GM19240 (cell line): ENCODE results near the gene GPSM3.
A peak's percentile ranks its signal among the peaks of the same experiment; 100 is the strongest.
"Not testable (repeated sequence)": the region's sequence is repeated elsewhere in the genome, so short reads cannot be mapped to it uniquely, and the experiment has no call there.

Source experiments
- DNase-seq: peaks from one replicate; pipeline ENCODE4 v3.0.0; 2011; ENCODE audit warnings: low spot score; ENCODE audit not compliant: insufficient read length

GPSM3 gene

DNA sequence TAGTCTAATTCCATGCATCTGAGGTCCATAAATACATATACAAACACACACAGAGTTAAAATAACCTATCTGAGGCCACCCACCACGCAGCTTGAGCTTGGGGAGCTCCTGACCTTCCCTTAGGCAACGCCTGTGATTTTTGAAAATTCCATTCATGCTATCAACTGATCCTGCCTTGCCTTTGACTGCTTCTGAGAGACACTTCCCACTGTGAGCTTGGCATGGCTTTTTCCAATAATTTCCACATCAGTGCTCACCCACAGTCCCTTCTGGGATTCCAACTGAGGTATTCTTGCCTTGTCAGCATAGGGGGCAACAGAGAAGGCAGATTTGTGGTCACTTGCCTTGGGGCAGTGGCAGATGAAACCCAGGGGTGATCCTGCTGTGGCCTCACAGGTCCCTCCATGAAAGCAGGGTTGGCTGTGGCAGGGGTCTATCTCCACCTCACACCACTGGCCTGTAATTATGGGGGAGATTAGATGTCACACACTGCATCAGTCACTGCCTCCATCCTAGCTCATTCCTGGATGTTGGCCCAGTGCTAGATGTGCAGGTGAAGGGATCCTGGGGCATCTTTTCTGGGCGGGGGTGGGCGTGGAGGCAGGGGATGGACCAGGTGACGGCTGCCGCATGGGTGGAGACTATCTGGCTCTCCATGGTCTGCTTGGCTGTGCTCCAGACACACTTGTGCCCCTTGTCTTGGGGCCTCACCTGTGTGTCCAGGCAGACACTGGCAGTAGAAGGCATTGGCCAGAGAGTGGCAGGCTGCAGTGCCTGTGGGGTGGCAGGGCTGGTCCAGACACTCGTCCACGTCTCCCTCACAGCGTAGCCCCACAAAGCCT is 11.2 kb upstream of the GPSM3 start:
- DNase-seq, result no peak

DNA sequence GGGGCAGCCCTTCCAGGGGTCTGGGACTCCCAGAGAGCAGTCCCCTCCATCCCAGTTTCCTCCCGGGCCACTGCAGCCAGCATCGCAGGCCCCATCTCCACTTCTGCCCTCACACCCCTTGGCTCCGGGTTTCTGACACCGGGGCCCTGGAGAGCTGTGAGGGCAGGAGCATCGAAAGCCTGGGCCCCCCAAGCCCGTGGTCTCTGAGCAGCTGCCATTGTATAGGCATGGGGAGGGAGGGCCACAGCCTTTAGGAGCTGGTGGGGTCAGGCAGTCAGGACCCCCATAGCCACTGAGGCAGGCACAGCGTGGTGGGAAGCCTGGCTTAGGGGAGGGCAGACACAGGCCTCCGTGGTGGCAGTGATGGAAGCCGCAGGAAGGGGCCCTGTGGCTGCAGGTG is 9.7 kb upstream of the GPSM3 start:
- no peak for DNase-seq

DNA sequence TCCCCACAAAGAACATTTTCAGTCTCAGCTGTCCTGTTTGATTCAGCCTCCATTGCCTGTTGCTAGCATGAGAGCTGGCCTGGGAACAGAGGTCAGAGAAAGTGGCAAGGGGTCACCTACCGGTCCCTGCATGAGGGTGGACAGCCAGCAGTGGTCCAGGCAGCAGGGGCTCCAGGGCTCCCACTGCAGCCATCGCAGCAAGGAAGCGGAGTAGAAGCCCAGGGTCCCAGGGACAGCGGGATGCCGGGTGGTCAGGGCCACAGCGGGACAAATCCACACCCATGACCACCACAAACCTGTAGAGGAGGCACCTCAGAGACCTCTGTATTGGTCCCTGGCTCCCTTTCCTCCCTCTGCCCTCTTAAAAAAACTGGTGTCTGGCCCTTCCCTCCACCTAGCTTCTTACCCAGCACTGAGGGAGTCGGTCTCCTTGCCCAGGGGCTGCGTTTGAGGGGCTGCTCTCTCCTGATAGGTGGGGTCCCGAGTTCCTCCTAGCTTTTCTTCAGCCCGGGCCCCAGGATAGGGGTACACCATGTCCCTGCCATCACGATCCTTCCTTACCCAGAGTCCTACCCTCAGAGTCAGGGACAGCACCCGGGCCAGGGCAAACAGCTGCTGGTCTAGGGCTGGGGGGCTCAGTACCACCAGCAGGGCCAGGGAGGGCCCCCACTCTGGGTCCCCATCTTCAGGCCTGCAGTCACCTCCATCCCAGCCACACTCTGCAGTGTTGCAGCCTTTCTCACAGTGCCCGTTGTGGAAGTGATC is 8.4 kb upstream of the GPSM3 start:
- no peak for DNase-seq

DNA sequence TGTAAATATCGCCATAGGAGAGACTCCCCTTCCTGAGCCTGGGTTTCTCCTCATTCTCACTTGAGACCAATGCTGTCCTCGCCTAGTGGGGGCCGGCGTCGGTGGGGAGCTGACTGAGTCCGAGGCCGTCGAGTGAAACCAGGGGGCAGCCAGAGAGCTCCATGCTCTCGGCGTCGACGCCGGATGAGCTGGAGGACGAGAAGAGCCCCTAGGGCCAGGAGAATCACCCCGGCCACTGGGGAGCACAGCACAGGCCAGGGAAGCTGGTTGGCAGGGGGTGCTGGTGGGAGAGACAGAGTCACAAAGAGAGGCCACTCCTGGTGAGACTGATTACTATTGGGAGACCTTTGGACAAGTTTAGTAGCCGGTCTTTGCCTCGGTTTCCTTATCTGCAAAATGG is 6.4 kb upstream of the GPSM3 start:
- no peak for DNase-seq

DNA sequence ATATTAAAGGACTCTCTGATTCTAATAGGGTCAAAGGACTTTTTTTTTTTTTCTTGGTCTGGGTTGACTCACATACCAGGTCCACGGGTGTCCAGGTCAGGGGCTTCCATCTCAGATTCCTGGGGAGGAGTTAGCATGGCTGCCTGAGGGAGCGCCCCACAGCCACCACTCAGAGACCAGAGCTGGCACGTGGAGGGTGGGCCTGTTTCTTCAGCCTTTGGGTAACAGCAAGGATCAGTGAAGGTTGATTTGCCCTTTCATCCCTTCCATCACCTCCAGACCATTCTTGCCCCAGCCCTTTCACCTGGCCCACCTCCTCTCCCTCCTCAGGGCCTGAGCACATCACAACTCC is 5.9 kb upstream of the GPSM3 start:
- DNase-seq, result no peak

DNA sequence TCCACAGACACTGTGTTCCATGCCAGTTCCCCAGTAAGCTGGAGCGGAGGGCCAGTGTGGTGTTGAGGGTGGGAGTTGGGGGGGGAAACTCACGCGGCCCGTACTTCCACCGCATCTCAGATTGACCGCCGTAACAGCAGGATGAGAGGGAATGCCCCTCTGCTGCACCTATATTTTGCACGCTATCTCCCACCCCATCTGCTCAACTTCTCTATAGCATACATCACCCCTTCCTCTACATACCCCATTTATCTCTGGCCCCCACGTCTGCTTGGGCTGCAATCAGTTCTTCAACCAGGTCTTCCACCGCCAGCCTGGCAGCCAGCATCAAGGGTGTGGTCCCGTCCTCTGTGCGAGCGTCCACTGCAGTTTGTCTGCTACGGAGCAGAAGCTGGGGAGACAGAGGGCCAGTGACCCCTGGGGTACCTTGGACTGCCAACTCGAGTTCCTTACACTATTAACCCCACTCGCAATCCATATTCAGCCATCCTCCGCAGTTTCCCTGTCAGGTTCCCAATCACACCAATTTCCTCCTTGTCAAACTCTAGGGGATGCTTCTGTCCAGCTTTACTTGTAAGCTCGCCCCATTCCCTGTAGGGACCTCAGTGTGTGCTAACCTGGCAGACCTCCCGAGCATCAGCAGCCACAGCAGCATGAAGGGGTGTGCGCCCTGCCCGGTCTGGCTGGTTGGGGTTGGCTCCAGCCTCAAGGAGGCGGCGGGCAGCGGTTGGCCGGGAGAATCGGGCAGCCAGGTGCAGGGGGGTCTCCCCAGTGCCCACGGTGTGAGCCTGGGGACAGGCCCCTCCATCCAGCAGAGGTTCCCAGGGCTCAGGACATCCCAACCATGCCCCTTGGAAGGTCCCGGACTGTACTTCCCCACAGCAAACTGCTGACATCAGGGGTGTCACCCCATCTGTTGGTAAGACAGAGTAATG is 4.5 kb upstream of the GPSM3 start:
- DNase-seq, result no peak

DNA sequence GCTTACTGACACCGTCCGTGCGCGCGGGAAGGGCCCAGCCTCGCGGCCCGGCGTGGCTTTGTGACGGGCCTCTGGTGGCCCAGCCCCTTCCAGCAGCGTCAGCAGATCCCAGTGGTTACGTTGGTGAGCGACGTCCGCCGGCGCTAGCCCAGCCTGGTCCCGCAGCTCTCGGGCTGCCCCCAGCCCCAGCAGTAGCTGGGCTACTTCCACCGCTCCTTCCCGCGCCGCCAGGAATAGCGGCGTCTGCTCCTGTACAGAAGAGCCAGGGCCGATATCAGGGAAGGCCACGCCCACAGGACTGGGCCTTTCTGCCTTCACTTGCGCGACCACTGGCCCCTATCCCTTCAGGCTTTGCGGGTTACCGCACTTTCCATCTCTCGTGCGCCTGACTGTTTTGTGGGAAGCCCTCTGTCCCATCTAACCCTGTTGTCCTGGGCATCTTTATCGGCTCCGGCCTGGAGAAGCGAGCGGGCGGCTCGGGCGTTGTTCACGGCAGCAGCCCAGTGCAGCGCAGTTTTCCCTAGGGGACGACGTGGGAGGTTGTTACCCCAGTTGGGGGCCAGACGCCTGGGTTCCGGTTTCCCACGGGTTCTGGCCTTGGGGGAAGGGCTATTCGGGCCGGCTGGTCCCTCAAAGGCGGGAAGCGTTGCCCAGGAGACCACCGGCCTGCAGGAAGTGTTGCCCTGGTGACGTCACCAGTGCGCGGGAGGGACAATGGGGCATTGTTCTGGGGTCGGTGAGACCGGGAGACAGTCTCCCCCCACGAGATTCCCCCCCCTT is 3.6 kb upstream of the GPSM3 start:
- peak; percentile 33 for DNase-seq

DNA sequence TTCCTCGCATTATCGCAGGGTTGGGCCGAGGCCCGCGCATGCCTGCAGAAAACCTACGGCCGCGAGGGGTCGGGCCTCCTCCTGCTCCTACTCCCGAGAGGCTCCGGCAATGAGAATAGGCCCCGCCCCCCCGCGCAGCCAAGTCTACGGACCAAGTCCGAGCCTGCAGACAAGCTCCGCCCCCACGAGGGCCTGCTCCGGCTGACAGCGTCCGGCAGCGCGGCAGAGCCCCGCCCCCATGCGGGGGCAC is 3.1 kb upstream of the GPSM3 start:
- DNase-seq, result peak; percentile 93

DNA sequence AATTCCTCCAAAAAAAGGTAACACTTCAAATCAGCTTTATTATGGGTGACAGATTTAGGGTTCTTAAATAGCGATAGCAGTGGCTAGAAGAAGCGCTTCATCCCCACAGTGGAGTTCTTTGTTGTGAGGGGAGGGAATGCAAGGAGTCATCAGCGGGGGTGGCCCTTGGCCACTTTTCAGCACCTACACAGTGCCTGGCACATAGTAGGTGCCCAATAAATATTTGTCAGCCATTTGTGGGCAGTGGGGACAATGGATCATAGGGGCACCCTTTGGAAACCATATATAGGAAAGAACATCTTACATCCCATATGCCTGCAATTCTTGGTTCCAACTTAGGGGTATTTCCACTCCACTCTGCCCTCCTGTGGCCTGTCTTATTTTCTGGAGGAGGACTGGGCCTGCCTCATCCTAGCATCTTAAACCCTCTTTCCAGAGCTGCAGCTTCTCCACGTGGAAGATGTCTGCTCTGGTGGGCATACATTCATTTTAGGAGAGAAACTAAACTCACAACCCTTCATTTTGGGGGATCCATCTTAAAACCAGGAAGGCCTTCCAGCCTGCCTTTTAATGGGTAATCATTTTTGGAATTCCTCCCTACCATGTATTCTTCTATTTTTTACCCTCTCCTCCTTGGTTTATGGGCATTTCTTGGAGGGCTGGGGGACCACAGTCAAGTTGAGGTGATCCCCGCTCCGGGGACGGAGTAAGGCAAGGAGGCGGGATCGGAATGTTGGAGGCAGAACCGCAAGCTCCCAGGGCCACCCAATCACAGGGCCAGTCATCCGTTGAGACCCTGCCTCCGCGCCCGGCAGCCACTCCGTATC is 2.6 kb upstream of the GPSM3 start:
- no peak for DNase-seq

DNA sequence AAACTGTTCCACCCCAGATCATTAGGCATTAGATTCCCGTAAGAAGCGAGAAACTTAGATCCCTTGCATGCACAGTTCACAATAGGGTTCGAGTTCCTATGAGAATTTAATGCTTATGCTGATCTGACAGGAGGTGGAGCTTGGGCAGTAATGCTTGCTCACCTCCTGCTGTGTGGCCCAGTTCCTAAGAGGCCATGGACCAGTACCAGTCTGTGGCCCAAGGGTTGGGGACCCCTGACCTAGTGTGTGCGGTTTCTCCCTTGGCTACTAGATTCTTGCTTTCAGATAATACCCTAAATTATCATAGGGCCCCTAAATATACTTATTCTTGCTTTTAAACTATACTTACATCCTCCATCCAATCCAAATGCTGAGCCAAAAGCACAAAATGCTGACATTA is 1.9 kb upstream of the GPSM3 start:
- DNase-seq, result no peak

DNA sequence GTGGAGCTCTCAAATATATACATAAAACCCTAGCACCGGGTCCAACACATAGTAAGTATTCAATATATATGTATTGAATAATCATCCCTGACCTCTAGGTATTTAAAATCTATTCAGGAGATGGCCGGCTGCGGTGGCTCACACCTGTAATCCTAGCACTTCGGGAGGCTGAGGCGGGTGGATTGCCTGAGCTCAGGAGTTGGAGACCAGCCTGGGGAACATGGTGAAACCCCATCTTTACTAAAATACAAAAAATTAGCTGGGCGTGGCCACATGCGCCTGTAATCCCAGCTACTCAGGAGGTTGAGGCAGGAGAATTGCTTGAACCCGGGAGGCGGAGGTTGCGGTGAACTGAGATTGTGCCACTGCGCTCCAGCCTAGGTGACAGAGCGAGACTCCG is 653 bp upstream of the GPSM3 start:
- not testable (repeated sequence) for DNase-seq

DNA sequence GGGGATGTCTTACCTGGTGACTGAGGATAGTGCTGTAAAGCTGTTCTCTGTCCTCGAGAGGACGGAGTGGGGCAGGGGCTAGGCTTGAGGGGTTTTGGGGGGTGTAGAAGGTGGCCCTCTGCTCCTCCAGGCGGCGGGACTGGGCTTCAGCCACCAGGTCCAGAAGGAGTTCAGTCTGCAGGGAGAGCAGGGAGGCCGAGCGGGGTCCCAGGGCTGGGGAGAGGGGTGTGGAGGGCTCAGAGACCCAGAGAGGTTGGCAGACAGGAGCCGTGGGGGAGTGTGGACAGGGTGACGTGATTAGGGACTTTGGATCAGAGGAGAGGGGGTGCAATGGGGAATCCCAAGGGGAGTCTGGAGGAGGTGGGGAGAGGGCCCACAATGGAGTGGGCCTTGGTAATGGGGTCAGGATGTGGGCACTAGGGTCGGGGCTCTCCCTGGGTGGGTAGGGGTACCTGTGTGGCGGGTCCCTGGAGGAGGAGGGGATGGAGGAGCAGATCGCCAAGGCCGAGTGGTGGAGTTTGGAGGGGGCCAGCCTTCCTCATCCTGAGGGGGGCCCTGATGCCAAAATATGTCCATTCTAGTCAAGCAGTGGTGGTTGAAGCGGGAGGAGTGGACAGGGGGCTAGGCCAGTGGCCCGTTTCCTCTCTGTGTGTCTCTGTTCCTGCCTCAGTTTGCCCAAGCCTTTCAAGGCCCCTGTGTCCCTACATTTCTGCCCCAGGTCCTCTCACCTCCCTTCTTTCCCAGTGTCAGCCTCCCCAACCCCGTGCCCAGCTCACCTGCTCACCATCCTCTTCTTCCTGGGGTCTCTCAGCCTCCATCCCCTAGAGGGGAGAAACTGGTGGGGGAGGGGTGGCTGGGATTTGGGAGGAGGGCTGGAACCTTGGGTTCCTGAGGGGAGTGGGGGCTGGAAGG is 491 bp downstream of the GPSM3 start:
- DNase-seq, result no peak

DNA sequence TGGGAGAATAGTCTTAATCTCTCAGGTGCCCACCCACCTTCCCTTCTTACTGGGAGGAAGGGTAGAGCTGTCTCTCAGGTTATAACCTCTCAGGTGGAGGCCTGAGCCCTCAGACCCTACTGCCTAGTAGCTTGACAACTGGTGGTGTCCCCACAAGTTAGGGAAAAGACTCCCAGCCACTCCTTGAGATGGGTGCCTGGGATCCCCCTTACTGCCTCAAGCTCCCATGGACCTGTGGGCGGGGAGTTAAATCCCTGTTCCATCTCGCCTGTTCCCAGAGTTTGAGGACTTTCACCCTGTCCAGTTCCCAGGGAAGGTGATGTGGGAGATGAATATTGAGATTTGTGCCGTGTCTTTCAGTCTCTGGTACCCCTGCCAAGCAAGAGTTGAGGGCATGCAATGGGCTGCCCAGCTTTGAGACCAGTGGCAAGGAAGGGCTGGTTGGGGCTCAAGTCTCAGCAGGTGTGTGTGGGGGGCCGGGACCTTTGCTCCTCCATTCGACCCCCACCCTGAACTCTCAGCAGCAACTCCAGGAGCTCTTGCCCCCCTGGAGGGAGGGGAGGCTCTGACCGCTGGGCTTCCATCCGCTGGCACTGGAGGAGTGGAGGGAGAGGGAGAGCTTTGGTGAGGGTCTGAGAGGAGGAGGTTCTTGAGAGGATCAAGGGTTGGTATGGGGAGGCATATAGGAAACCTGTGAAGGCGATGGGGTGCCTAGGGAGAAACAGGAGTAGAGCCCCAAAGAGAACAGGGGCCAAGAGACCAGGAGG is 1.3 kb downstream of the GPSM3 start:
- no peak for DNase-seq

DNA sequence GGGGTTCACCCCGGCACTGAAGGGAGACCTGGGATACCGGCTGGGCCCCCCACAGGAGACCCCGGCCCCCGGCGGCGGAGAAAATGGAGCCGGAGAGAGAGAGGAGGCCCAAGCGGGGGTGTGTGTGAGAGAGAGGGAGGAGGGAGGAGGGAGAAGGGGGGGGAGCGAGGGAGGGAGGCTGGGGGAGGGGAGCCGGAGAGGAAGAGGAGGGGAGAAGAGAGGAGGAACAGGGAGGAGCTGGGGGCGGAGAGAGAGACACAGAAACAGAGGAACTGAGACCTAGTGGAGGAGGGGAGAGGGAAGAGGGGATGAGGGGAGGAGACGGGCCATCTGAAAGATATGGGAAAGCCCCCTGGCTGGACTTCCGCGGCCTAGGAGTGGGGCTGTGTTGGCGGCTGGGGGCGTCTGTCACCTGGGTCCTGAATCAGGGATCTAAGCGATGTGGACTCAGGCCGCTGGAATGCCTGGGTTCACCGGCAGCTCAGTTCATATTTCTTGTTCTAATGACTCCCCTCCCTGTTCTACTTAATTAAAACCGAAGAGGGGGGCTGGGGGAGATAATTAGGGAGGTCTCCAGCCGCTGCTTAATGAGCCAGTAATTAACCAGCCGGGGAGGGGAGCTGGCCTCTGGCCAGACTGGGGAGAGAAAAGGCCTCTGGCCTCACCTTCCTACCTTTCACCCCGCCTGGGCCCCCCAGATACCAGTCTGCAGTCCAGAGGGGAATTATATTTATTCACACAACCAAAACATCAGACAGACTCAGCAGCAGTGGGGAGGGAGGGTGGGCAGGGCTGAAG is 2.2 kb downstream of the GPSM3 start, which contains the start of gene PBX2:
Gene PBX2, minus strand, starts transcription at position 149 of the 798 bp plus-strand sequence. CDS start 287 bp downstream, outside the sequence.
- peak; percentile 33 for DNase-seq

DNA sequence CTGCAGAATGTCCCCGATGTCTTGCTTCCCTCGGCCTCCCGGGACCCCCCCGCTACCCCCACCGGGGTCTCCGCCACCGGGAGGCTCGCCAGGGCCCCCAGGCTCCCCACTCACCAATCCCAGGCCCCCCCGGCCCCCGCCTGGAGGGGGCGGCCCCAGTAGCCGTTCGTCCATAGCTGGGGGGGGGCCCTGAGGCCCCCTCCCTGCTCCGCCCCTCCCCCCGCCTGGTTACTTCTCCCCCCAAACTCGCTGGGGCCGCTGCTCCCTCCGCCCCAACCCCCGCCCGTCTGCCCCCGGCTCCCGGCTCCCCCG is 2.7 kb downstream of the GPSM3 start:
- DNase-seq, result no peak

DNA sequence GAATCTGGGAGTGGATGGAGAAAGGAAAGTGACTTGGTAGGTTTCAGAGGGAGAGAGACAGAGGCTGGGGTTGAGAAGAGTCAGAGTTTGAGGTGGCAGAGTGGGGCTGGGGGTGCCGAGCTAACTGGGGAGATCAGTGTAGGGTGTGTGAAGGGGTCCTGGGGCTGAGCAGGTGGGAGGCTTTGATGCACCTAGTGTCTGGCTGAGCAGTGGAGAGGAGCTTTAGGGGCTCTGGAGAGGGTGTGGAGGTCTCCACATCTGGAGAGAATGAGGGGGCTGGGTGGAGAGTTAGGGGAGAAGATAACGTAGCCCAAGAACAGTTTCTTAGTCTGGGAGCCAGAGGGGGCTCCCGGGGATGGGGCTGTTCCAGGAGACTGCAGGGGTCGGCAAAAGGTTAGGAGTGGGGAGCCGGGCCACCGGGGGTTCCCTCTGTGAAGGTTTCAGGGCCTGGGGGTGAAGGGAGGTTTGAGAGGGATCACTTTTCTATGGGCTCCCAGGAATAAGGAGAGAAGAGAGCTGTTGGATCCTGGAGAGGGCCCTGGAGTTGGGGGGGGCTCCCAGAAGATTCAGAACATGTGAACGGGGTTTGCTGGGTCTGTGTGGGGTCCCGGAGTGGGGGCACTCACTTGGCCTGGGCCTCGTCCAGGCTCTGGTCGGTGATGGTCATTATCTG is 3.2 kb downstream of the GPSM3 start:
- DNase-seq, result no peak

DNA sequence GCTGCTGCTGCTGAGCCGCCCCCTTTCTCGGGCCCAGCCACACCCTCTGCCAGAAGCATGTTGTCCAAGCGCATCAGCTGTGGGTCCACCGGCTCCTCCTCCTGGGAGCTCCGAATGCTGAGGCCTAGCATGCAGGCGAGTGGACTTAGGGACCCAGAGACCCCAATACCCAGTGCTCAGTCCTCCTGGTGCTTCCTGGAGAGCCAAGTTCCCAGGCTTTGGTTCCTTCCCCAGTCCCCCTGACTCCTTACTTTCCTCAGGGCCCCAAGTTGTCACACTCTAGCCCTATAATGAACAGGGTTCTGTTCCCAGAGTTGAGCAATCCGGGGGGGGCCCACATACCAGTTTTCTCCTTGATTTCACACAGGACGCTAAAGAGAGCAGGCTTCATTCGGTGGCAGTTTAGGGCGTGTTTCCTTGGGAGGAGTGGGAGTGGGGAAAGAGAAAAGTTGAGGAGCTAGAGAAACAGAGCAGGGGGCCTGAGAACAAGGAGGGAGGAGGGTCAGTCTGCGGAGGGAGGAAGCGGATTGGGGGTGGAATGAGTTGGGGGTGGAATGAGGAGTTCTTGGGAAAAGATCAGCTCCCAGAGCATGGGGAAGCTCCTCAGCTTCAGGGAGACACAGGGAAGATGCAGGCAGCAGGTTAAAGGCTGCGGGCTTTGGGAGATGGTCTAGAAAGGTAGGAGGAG is 3.9 kb downstream of the GPSM3 start:
- DNase-seq, result no peak
